OCI-LY7 (cell line): ENCODE results near the gene RC3H1. TPM values are rescaled to one million over a fixed set of nuclear protein-coding genes. Genes with fewer than 3 reads are reported as not detected.

Experiments used
- BruUV-seq: library from RNA; stranded (reverse); fragments of 400-500 nt; replicated peaks from 2 replicates; lab custom pipeline; 2021; lab: Mats Ljungman, UMichigan
- CTCF ChIA-PET: fragments of 300-600 bp; sonication (Branson Sonifier 250); formaldehyde crosslinking; loops from one replicate; lab custom pipeline; 2022; ENCODE audit warnings: antibody characterized with exemption; ENCODE audit not compliant: unreplicated experiment; lab: Charles Lee
- POLR2A ChIA-PET: fragments of 300-600 bp; sonication (Branson Sonifier 250); formaldehyde crosslinking; loops from one replicate; lab custom pipeline; 2022; ENCODE audit warnings: antibody characterized with exemption; lab: Charles Lee
- DNase-seq: peaks from one replicate; pipeline ENCODE4 v3.0.0-alpha.2; 2015; ENCODE audit warnings: low spot score
- H2AFZ ChIP-seq: fragments of 200-600 bp; sonication (generic), shearing (Covaris generic); 2 replicates; pipeline ENCODE4 v1.6.1; 2014; ENCODE audit warnings: mild to moderate bottlenecking, antibody characterized with exemption, low read length, moderate library complexity
- H3K27ac ChIP-seq: fragments of 200-600 bp; sonication (generic); 2 replicates; pipeline ENCODE4 v1.5.1; 2014; ENCODE audit warnings: mixed run types, low read depth, mild to moderate bottlenecking, moderate library complexity, low read length, inconsistent platforms; ENCODE audit not compliant: poor library complexity, severe bottlenecking
- H3K36me3 ChIP-seq: fragments of 200-600 bp; sonication (generic); 2 replicates; pipeline ENCODE4 v1.6.1; 2014; ENCODE audit warnings: mild to moderate bottlenecking, antibody characterized with exemption, low read length, moderate library complexity, mixed read lengths; ENCODE audit not compliant: insufficient read depth
- H3K4me1 ChIP-seq: fragments of 200-600 bp; sonication (generic); 2 replicates; pipeline ENCODE4 v1.5.1; 2014; ENCODE audit warnings: mild to moderate bottlenecking, low read length; ENCODE audit not compliant: insufficient read depth, poor library complexity, severe bottlenecking
- H3K4me2 ChIP-seq: fragments of 200-600 bp; sonication (generic); 2 replicates; pipeline ENCODE4 v1.6.1; 2014; ENCODE audit warnings: mild to moderate bottlenecking, low read length
- H3K4me3 ChIP-seq: fragments of 200-600 bp; sonication (generic); 2 replicates; pipeline ENCODE4 v1.5.1; 2014; ENCODE audit warnings: mild to moderate bottlenecking, low read depth, low read length; ENCODE audit not compliant: poor library complexity, severe bottlenecking
- H3K79me2 ChIP-seq: fragments of 200-600 bp; sonication (generic); 2 replicates; pipeline ENCODE4 v1.6.1; 2016; ENCODE audit warnings: low read depth, mild to moderate bottlenecking, low read length, moderate library complexity, mixed read lengths; ENCODE audit not compliant: insufficient read depth
- H3K9me2 ChIP-seq: fragments of 200-600 bp; sonication (generic); 2 replicates; pipeline ENCODE4 v1.6.1; 2016; ENCODE audit warnings: mild to moderate bottlenecking, low read length, mixed read lengths; ENCODE audit not compliant: insufficient read depth
- H3K9me3 ChIP-seq: fragments of 200-600 bp; sonication (generic); 2 replicates; pipeline ENCODE4 v1.6.1; 2014; ENCODE audit warnings: mild to moderate bottlenecking, mixed run types, low read length, mixed read lengths
- H4K20me1 ChIP-seq: fragments of 200-600 bp; sonication (generic); 2 replicates; pipeline ENCODE4 v1.6.1; 2014; ENCODE audit warnings: mild to moderate bottlenecking, antibody characterized with exemption, low read length, moderate library complexity, mixed read lengths; ENCODE audit not compliant: insufficient read depth
- CTCF ChIP-seq: fragments of 200-600 bp; sonication (generic); conservative IDR thresholded peaks from 2 replicates; pipeline ENCODE4 v1.5.1; 2014; ENCODE audit warnings: mild to moderate bottlenecking, antibody characterized with exemption, low read length, moderate library complexity, mixed read lengths
- EZH2phosphoT487 ChIP-seq: fragments of 200-600 bp; sonication (generic); IDR thresholded peaks from 2 replicates; pipeline ENCODE4 v1.6.1; 2018; ENCODE audit warnings: low read depth, borderline replicate concordance, mild to moderate bottlenecking, mixed run types, antibody characterized with exemption, low read length, moderate library complexity, mixed read lengths
- intact Hi-C: fragments of 100-400 bp; cut with micrococcal nuclease; formaldehyde crosslinking; loops from one replicate; pipeline ENCODE4 v1.10.0; 2022; ENCODE audit not compliant: unreplicated experiment
- total RNA-seq, 2 experiments: library from RNA; depleted of rRNA in 1 of 2; stranded (reverse); fragments of >200 nt in 1 of 2; shearing (Covaris generic) in 1 of 2; gene quantifications; 2 replicates each; pipeline ENCODE4 v1.2.3, GENCODE V29; 2014 to 2022

Gene RC3H1
- total RNA-seq, 2 experiments from 2014 or later = 21.0 to 34.0 TPM

- Histone ChIP-seq H4K20me1 (no peaks in the 10 kb centered on the region), H3K9me2 (no peaks in the 10 kb centered on the region), H3K36me3 (peaks cover 22% of the 10 kb centered on the region), H3K9me3 (no peaks in the 10 kb centered on the region), H3K4me1 (no peaks in the 10 kb centered on the region), H2AFZ (no peak overlapping the region), H3K27ac (no peak overlapping the region), H3K4me3 (no peak overlapping the region), H3K79me2 (no peaks in the 10 kb centered on the region), H3K4me2 (no peak overlapping the region)
- intact Hi-C loops = no loop called here
- BruUV-seq = no TSS peak
- no peak for TF ChIP-seq CTCF
- no peak for TF ChIP-seq EZH2phosphoT487
- ChIA-PET POLR2A (interaction anchor here (0.6 to 1.0 kb wide), 3 partner anchors 18 to 177 kb away, joined by 3 to 4 read pairs (median 4); no protein-coding TSS in a partner anchor), CTCF (no interaction called here)
- no peak for DNase-seq
Measured at GRCh38 chr1:173887627-173888026, 134.5 kb downstream of the RC3H1 start.

- CTCF ChIA-PET = no interaction called here
- POLR2A ChIA-PET = interaction anchor here (0.6 to 1.0 kb wide), 2 partner anchors 17 to 176 kb away, joined by 3 to 4 read pairs; no protein-coding TSS in a partner anchor
- no peaks in the 10 kb centered on the region for H4K20me1 ChIP-seq
Measured at GRCh38 chr1:173886746-173887611, 135.2 kb downstream of the RC3H1 start.

More at GRCh38 chr1:173886746-173887611, 135.2 kb downstream of the RC3H1 start:
- no peaks in the 10 kb centered on the region for H3K9me2 ChIP-seq
- H3K27ac ChIP-seq = no peak overlapping the region
- no peaks in the 10 kb centered on the region for H3K4me1 ChIP-seq
- no peaks in the 10 kb centered on the region for H3K79me2 ChIP-seq
- no peak overlapping the region for H3K4me2 ChIP-seq
- no peak for DNase-seq
- H3K9me3 ChIP-seq = no peaks in the 10 kb centered on the region
- H3K4me3 ChIP-seq = no peak overlapping the region
- TF ChIP-seq EZH2phosphoT487 (no peak), CTCF (no peak)
- peaks cover 22% of the 10 kb centered on the region for H3K36me3 ChIP-seq
- no peak overlapping the region for H2AFZ ChIP-seq
- intact Hi-C loops = no loop called here
- TSS peak; percentile 12 for BruUV-seq
